ENCODE measurements around the gene GTSE1. TPM values are rescaled to one million over a fixed set of nuclear protein-coding genes. Genes with fewer than 3 reads are reported as not detected.

The GTSE1 gene
- polyA plus RNA-seq, 1 donor (not counting 4 experiments of a cell fraction or from before 2014, with no cell fraction given), result 4.7 TPM

- dilution Hi-C loops (cut with MboI; ENCODE audit: extremely low pct_ligation_motif_present, low sequenced_read_pairs), result no loop called here
- Histone ChIP-seq H3K9ac (ENCODE audit: control insufficient read depth, extremely low read depth, insufficient read depth, low read length) (no peak overlapping the region), H3K9me1 (ENCODE audit: control insufficient read depth, extremely low read depth, insufficient read depth, low read length) (no peaks in the 10 kb centered on the region), H3K27ac (ENCODE audit: control insufficient read depth, insufficient read depth, low read length) (no peak overlapping the region), H3K9me3 (ENCODE audit: control insufficient read depth, low read depth, low read length) (no peaks in the 10 kb centered on the region), H3K36me3 (ENCODE audit: control insufficient read depth in 2 of 2, extremely low read depth in 1 of 2, insufficient read depth in 2 of 2, low read length in 2 of 2) (peaks cover 15 to 24% of the 10 kb centered on the region in 2 experiments), H4K20me1 (ENCODE audit: control insufficient read depth, extremely low read depth, insufficient read depth, low read length) (no peaks in the 10 kb centered on the region), H2AFZ (ENCODE audit: control insufficient read depth, low read length) (no peak overlapping the region), H3K79me2 (ENCODE audit: control insufficient read depth, insufficient read depth, low read length) (no peaks in the 10 kb centered on the region), H3K27me3 (ENCODE audit: control insufficient read depth, extremely low read depth, insufficient read depth, low read length) (no peaks in the 10 kb centered on the region), H3K4me2 (ENCODE audit: control insufficient read depth, extremely low read depth, insufficient read depth, low read depth, low read length) (no peak overlapping the region), H3K4me3 (ENCODE audit: control insufficient read depth in 2 of 3, extremely low read depth in 1 of 3, insufficient read depth in 2 of 3, low read depth in 1 of 3, low read length in 3 of 3) (no peak overlapping the region), H3K4me1 (ENCODE audit: control insufficient read depth, extremely low read depth, insufficient read depth, low read length) (no peaks in the 10 kb centered on the region)
- no peak for TF ChIP-seq EZH2 (IDR thresholded peaks at IDR 0.05; ENCODE audit: low read length)
- TF ChIP-seq CTCF (optimal IDR thresholded peaks at IDR 0.05 in 1 of 3, IDR thresholded peaks at IDR 0.05 in 1 of 3, conservative IDR thresholded peaks at IDR 0.05 in 1 of 3; ENCODE audit: extremely low read depth in 1 of 3, insufficient read depth in 2 of 3, low read length in 3 of 3), result no peak
- FAIRE-seq (no peak), DNase-seq (ENCODE audit: low read depth, low spot score) (no peak)
Observed at GRCh38 chr22:46273432-46274148, 23.1 kb upstream of the GTSE1 start.

GRCh38 chr22:46274381-46274780 is 22.3 kb upstream of the GTSE1 start:
- DNase-seq (ENCODE audit: low read depth, low spot score), result no peak
- no peak for TF ChIP-seq EZH2 (IDR thresholded peaks at IDR 0.05; ENCODE audit: low read length)
- no peak for TF ChIP-seq CTCF (optimal IDR thresholded peaks at IDR 0.05 in 1 of 3, IDR thresholded peaks at IDR 0.05 in 1 of 3, conservative IDR thresholded peaks at IDR 0.05 in 1 of 3; ENCODE audit: extremely low read depth in 1 of 3, insufficient read depth in 2 of 3, low read length in 3 of 3)
- Histone ChIP-seq H3K9ac (ENCODE audit: control insufficient read depth, extremely low read depth, insufficient read depth, low read length) (no peak overlapping the region), H3K79me2 (ENCODE audit: control insufficient read depth, insufficient read depth, low read length) (no peaks in the 10 kb centered on the region), H3K27me3 (ENCODE audit: control insufficient read depth, extremely low read depth, insufficient read depth, low read length) (no peaks in the 10 kb centered on the region), H3K36me3 (ENCODE audit: control insufficient read depth in 2 of 2, extremely low read depth in 1 of 2, insufficient read depth in 2 of 2, low read length in 2 of 2) (peaks cover 20 to 24% of the 10 kb centered on the region in 2 experiments), H3K4me1 (ENCODE audit: control insufficient read depth, extremely low read depth, insufficient read depth, low read length) (no peaks in the 10 kb centered on the region), H3K27ac (ENCODE audit: control insufficient read depth, insufficient read depth, low read length) (no peak overlapping the region), H3K9me3 (ENCODE audit: control insufficient read depth, low read depth, low read length) (no peaks in the 10 kb centered on the region), H2AFZ (ENCODE audit: control insufficient read depth, low read length) (no peak overlapping the region), H4K20me1 (ENCODE audit: control insufficient read depth, extremely low read depth, insufficient read depth, low read length) (no peaks in the 10 kb centered on the region), H3K4me3 (ENCODE audit: control insufficient read depth in 2 of 3, extremely low read depth in 1 of 3, insufficient read depth in 2 of 3, low read depth in 1 of 3, low read length in 3 of 3) (no peak overlapping the region), H3K9me1 (ENCODE audit: control insufficient read depth, extremely low read depth, insufficient read depth, low read length) (no peaks in the 10 kb centered on the region), H3K4me2 (ENCODE audit: control insufficient read depth, extremely low read depth, insufficient read depth, low read depth, low read length) (no peak overlapping the region)
- no peak for FAIRE-seq
- dilution Hi-C loops (cut with MboI; ENCODE audit: extremely low pct_ligation_motif_present, low sequenced_read_pairs), result no loop called here
